Glomerular endothelial cell (primary cell): ENCODE measurements around the gene PRCC. TPM values are rescaled to one million over a fixed set of nuclear protein-coding genes. Genes with fewer than 3 reads are reported as not detected.

Source experiments
- DNase-seq: peaks from one replicate; pipeline ENCODE4 v3.0.0-alpha.2; 2011; ENCODE audit warnings: low read depth, low spot score; ENCODE audit errors: extremely low read depth
- total RNA-seq: library from RNA; depleted of rRNA; stranded (reverse); fragments of >200 nt; gene quantifications from 2 replicates; pipeline ENCODE4 v1.2.3, GENCODE V29; 2015

Gene PRCC
- total RNA-seq, 1 donor from 2014 or later = 51.5 TPM

DNA sequence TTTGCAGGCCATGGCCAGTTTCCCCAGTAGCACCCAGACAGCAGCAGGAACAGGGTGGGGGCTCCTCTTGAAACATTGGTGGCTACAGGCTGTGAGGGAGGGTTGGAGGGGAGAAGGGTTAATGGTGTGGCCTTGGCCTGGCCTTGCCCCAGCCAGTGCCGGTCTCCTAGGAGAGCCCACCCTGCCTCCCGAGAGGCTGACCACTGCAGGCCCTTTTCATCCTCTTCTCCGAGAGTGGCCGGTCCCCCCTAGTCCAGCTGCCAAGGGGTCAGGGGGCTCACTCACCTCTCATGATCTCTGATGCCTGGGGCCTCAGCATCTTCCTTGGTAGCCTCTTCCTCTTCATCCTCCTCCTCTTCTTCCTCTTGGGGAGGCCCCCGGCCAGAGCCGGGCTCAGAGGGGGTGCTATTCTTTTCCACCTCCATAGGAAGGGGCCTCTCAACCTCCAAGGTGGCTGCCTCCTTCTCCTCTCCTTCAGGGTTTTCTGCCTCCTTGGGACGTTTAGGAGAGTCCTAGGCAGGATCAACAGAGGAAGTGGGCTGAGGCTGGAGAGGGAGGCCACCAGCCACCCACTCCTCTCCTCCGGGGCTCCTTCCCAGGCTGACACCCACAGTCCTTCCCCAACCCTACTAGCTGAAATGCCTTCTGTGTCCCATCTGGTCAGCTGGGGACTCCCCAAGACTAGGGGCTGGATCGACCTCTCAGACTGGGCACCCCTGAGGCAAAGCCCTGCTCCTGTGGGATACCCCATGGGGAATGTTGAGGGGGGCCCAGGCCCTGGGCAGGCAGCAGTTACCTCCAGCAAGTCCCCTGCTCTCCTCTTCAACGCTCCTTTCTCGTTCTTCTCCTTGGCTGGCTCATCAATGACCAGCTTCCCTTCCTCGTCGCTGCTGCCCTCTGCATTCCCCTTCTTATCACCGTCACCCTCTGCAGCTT lies 23.7 kb upstream of the PRCC start:
- no peak for DNase-seq

DNA sequence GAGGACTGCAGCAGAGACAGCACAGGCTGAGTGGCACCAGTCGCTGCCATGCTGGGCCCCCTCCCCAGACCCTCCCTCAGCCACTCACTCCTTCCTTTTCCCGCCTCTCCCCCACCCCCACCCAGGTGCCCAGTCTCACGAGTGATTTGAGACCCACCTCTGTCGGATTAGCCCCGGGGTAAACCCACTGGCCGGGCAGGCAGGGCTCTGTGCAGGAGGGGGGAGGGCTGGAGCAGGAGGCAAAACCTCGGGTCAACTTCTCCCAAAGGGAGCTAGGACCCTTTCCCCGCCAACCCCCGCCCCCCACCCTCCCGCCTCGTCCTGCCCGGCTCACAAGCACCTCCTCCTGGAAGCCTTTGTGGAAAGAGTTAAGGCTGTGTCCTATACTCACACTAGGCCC lies 23.0 kb upstream of the PRCC start:
- no peak for DNase-seq

- no peak for DNase-seq
Measured at GRCh38 chr1:156744786-156745419, 22.4 kb upstream of the PRCC start.

- no peak for DNase-seq
Measured at GRCh38 chr1:156745881-156746280, 21.5 kb upstream of the PRCC start.

DNA sequence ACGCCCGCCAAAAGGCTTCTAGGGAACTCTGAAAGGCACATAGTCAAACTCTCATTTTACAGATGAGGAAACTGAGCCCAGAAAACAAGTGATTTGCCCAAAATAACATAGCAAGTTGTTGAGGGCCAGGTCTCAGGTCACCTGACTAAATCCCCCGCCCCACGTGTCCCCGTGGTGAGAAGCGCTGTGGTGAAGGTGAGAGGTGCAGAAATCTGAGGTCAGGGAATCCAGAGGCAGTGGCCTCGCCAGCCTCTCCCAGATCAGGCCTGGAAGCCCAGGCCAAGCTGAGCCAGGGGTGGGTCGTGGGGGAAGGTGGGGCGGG lies 21.0 kb upstream of the PRCC start:
- no peak for DNase-seq

GRCh38 chr1:156746728-156747631 lies 20.4 kb upstream of the PRCC start:
- no peak for DNase-seq

GRCh38 chr1:156747742-156748669 lies 19.3 kb upstream of the PRCC start:
- DNase-seq = no peak

GRCh38 chr1:156748670-156749418 lies 18.5 kb upstream of the PRCC start:
- DNase-seq = no peak

- DNase-seq = no peak
Measured at GRCh38 chr1:156749419-156750118, 17.8 kb upstream of the PRCC start.

DNA sequence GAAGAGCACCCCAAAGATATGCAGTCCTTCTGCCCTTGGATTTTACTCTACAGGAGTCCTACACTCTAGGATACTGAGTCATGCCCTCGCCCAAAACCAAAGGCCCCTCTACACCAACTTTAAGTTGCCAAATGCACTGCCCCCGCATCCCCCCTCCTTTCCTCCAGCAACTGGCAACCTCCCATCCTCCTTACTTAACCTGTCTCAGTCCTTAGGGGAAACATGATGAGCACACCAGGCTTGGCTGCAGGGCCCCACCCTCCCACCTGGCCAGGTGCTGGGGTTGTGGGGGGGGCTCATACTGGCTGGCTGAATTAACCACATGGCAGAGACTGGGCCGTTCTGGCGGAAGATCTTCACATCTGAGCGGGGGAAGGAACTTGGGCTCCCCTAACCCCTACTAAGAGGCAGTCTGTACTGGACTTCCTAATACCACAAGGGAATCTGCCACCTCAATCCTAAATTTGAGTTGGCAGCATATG lies 17.1 kb upstream of the PRCC start:
- no peak for DNase-seq

DNA sequence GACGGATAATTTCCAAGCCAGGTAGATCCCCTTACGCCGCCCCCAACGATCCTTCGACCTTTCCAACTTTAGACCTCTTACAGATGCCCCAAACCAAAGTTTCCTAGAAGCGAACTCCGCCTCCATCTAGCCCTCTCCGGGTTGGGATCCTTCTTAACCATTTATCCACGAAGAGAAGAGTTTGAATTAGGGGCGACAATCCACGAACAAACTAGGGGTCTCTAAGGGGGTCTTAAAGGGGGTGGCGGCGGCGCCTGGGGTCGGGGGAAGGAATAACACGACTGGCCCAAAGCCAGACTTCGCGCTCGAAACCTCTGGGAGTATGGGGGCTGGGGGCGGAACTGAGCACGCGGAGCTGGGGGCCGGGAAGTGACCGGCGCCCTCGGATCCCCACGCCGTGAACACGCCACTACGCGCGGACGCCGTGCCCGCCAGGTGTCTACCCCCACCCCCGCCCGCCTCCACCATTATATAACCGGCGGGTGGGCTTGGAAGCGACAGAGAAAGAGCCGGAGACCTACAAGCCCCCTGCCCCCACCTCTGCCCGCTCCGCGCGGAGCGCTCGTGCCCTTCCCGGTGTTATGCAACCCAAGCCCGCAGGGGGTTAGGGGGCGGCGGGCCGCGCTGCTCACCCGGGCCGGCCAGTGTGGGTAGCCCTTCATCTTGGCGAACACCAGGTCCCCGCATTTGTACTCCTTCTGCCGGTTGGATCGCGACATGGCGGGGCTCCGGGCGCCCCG lies 16.5 kb upstream of the PRCC start:
- DNase-seq = no peak

- DNase-seq = no peak
Measured at GRCh38 chr1:156751451-156751756, 15.9 kb upstream of the PRCC start, which contains the start of gene HDGF. Gene HDGF (minus strand): TSS chr1:156751675. CDS start chr1:156751429, 246 bp downstream.

GRCh38 chr1:156751757-156752481 lies 15.4 kb upstream of the PRCC start:
- no peak for DNase-seq

DNA sequence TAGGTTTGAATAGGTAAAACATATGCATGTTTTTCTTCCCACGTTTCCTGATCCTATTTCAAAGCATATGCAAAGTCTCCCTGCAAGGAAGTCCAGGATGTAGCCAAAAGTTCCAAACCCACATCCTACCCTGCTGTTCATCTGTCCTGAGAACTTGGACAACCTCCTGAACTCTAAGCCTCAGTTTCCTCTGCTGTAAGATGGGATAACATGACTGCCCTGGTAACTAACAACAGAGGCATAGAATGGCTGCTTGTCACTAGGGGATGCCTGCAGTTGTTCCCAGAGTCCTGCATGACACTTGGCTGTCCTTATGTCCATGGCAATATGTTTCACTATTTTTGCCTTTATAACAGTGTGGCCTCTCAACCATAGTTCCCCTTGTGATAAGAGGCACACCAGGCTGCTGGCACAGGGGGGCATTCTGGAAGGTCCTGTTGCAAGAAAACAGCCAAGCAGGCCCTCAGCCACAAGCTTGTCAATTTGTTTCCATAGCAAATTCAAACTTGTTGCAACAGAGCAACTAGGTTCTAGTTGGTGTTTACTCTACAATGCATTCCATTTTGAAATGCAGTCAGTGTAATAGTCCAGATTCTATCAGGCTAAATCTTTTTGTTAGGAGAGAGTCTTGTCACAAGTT lies 14.4 kb upstream of the PRCC start:
- no peak for DNase-seq

DNA sequence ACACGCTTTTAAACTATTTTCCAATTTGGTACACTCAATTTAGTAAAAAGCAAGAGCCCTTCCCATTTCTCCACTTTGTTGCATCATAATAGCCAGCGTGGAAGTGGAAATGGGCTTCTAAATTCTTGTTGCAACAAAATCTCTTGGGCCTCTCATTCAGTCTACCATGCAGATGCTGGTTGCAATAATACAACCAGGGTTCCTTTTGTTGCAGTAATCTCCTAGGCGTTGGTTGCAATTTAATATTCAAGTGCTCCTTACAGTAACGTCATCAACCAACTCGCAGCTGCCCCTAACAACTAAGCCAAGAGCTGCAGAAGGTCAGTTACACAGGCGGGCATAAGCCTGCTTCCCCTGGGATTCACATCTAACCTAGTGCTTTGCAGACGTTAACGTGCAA lies 13.1 kb upstream of the PRCC start:
- DNase-seq = no peak

DNA sequence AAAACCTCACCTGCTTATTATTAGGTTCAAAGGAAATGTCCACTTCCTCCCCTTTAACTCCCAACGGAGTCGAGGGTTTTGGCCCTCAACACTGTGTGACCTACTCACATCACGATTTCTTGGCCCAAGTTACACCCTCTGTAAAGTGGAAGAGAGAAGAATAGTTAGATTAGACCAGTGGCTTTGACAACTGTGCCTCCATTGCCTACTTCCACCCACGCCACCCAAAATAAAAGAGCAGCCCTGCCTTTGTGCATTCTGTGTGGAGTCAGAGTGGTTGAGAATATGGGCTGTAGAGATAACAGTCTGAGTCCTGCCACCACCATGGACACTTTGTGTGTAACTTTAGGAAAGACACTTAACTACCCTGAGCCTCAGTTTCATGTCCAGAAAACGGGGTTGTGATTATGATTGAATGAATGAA lies 11.8 kb upstream of the PRCC start:
- DNase-seq = no peak

DNA sequence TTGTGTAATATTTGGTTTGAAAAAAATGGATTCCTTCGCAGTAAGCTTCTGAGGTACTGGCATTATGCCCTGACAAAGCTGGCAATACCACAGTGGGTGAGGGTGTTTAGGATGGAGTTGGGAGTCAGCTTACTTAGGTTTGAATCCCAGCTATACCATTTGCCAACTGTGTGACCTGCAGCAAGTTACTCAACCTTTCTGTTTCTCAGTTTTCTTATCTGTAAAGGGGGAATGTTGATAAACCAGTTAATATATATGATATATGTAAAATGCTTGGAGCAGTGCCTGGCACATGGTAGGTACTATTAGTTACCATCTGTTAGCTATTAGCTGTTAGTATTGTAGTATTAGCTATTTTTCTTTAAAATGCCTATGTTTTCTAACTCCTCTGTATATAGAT lies 11.0 kb upstream of the PRCC start:
- DNase-seq = no peak
